BJ (cell line): ENCODE data around the gene EYA3. TPM values are rescaled to one million over a fixed set of nuclear protein-coding genes. Genes with fewer than 3 reads are reported as not detected.

Source experiments
- CTCF ChIA-PET: fragments of 350-600 bp; formaldehyde crosslinking; extraction: SDS; loops from one replicate; lab custom pipeline; 2021; ENCODE audit warnings: antibody characterized with exemption, inconsistent platforms; lab: Yijun Ruan, JAX
- POLR2A ChIA-PET: fragments of 300-600 bp; sonication (Branson Sonifier 250); formaldehyde crosslinking; extraction: SDS; loops from one replicate; lab custom pipeline; 2021; ENCODE audit warnings: antibody characterized with exemption; lab: Charles Lee
- DNase-seq: peaks from one replicate; pipeline ENCODE4 v3.0.0-alpha.2; 2011; ENCODE audit warnings: low read depth
- H3K27me3 ChIP-seq: 2 replicates; pipeline ENCODE4 v1.6.0; 2011; ENCODE audit warnings: low read length; ENCODE audit not compliant: control insufficient read depth, insufficient read depth
- H3K36me3 ChIP-seq: 2 replicates; pipeline ENCODE4 v1.5.1; 2011; ENCODE audit warnings: low read length; ENCODE audit not compliant: control insufficient read depth, insufficient read depth
- H3K4me3 ChIP-seq: 2 replicates; pipeline ENCODE4 v1.5.1; 2011; ENCODE audit warnings: low read depth, mild to moderate bottlenecking, control low read depth, low read length
- polyA plus RNA-seq: library from polyadenylated mRNA; depleted of rRNA; stranded (reverse); fragments of >200 nt; gene quantifications from 2 replicates; pipeline ENCODE4 v1.2.3, GENCODE V29; 2011
- TF ChIP-seq, protein P1 (sequence below): IDR thresholded peaks from 2 replicates; pipeline ENCODE4 v1.5.1; 2011; ENCODE audit warnings: low read depth, mild to moderate bottlenecking, control low read depth, inconsistent platforms, low read length, moderate library complexity; ENCODE audit not compliant: insufficient read depth

EYA3 gene
- polyA plus RNA-seq, 1 experiment: 8.6 TPM

GRCh38 chr1:28037206-28037605 is 51.2 kb downstream of the EYA3 start:
- peaks cover 2% of the 10 kb centered on the region; the same call in 1 of the 2 replicates for H3K36me3 ChIP-seq
- no peaks in the 10 kb centered on the region for H3K27me3 ChIP-seq
- no peak overlapping the region for H3K4me3 ChIP-seq
- TF ChIP-seq, protein P1, sequence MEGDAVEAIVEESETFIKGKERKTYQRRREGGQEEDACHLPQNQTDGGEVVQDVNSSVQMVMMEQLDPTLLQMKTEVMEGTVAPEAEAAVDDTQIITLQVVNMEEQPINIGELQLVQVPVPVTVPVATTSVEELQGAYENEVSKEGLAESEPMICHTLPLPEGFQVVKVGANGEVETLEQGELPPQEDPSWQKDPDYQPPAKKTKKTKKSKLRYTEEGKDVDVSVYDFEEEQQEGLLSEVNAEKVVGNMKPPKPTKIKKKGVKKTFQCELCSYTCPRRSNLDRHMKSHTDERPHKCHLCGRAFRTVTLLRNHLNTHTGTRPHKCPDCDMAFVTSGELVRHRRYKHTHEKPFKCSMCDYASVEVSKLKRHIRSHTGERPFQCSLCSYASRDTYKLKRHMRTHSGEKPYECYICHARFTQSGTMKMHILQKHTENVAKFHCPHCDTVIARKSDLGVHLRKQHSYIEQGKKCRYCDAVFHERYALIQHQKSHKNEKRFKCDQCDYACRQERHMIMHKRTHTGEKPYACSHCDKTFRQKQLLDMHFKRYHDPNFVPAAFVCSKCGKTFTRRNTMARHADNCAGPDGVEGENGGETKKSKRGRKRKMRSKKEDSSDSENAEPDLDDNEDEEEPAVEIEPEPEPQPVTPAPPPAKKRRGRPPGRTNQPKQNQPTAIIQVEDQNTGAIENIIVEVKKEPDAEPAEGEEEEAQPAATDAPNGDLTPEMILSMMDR: no peak
- ChIA-PET CTCF (interaction anchor here (0.6 to 1.2 kb wide), 3 partner anchors 23 to 271 kb away, joined by 3 read pairs; no protein-coding TSS in a partner anchor), POLR2A (no interaction called here)
- DNase-seq: no peak

DNA sequence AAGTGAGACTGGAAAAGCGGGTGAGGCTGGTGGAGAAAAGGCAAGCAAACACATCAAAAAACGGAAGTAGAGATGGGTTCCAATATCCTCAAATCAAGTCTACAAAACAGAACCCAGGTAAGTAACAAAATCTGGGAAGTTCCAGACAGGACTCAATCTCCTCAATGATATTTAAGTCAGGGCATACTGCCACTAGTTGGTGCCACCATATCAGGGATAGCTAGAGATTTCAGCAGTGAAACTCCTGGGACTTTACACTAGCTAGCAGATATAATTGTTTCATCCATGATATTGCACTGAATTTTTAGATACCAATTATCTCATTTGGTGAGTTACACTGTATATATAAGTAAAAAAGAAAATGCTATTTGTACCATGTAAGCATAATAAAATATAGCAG is 52.0 kb downstream of the EYA3 start:
- Histone ChIP-seq H3K27me3 (no peaks in the 10 kb centered on the region), H3K36me3 (peaks cover 2% of the 10 kb centered on the region; the same call in 1 of the 2 replicates), H3K4me3 (no peak overlapping the region)
- ChIA-PET CTCF (interaction anchor here (0.6 to 1.2 kb wide), 3 partner anchors 22 to 270 kb away, joined by 3 read pairs; no protein-coding TSS in a partner anchor), POLR2A (no interaction called here)
- no peak for DNase-seq
- TF ChIP-seq, protein P1: no peak

GRCh38 chr1:28035420-28035819 is 53.0 kb downstream of the EYA3 start:
- DNase-seq: no peak
- TF ChIP-seq, protein P1: no peak
- no peaks in the 10 kb centered on the region for H3K27me3 ChIP-seq
- POLR2A ChIA-PET: interaction anchor here (0.6 kb wide), 1 partner anchor 937 kb away, joined by 3 read pairs; no protein-coding TSS in a partner anchor
- CTCF ChIA-PET: no interaction called here
- no peak overlapping the region for H3K4me3 ChIP-seq
- H3K36me3 ChIP-seq: 0 out of 2 replicates have a peak, but pooled peaks cover 2% of the 10 kb centered on the region

- DNase-seq: no peak
- ChIA-PET CTCF (interaction anchor here (0.6 to 1.1 kb wide), 2 partner anchors 11 to 484 kb away, joined by 3 to 5 read pairs; no protein-coding TSS in a partner anchor), POLR2A (interaction anchor here (0.6 kb wide), 1 partner anchor 202 kb away, joined by 3 read pairs; the partner anchor contains the start of gene PPP1R8)
- TF ChIP-seq, protein P1: no peak
- Histone ChIP-seq H3K4me3 (no peak overlapping the region), H3K36me3 (no peaks in the 10 kb centered on the region), H3K27me3 (no peaks in the 10 kb centered on the region)
Observed at GRCh38 chr1:28032281-28032680, 56.1 kb downstream of the EYA3 start.

- no peak for DNase-seq
- H3K4me3 ChIP-seq: no peak overlapping the region
- no peaks in the 10 kb centered on the region for H3K36me3 ChIP-seq
- POLR2A ChIA-PET: no interaction called here
- TF ChIP-seq, protein P1: no peak
- CTCF ChIA-PET: no interaction called here
- no peaks in the 10 kb centered on the region for H3K27me3 ChIP-seq
Observed at GRCh38 chr1:28031173-28031572, 57.2 kb downstream of the EYA3 start.
